ENCODE data around the gene JPH4. TPM values are rescaled to one million over a fixed set of nuclear protein-coding genes. Genes with fewer than 3 reads are reported as not detected.
A peak's percentile ranks its signal among the peaks of the same experiment; 100 is the strongest.

Gene JPH4
- polyA plus RNA-seq, 3 donors: 2.2 to 4.1 (median 3.7) TPM

GRCh38 chr14:23564876-23565275 lies 13.7 kb downstream of the JPH4 start:
- Histone ChIP-seq H3K79me2 (ENCODE audit: insufficient read depth, low read length) (peaks cover 15% of the 10 kb centered on the region), H4K20me1 (ENCODE audit: insufficient read depth, low read length) (peaks cover 25% of the 10 kb centered on the region), H3K4me1 (ENCODE audit: control insufficient read depth in 1 of 2, insufficient read depth in 2 of 2, low read length in 2 of 2) (peaks cover 39 to 53% of the 10 kb centered on the region in 2 donors), H3K9me3 (replicated peaks in 1 of 2; ENCODE audit: control insufficient read depth in 1 of 2, insufficient read depth in 1 of 2, low read length in 2 of 2) (no peaks in the 10 kb centered on the region), H2AFZ (ENCODE audit: insufficient read depth, low read depth, low read length, poor library complexity, severe bottlenecking) (no peak overlapping the region), H3K4me2 (replicated peaks; ENCODE audit: extremely low read depth, low read length, poor library complexity, severe bottlenecking) (no peak overlapping the region), H3K9ac (ENCODE audit: insufficient read depth, low read length, poor library complexity, severe bottlenecking) (no peak overlapping the region), H3K36me3 (replicated peaks in 1 of 2; ENCODE audit: control insufficient read depth in 1 of 2, insufficient read depth in 2 of 2, low read length in 2 of 2) (peaks cover 48 to 58% of the 10 kb centered on the region in 2 donors), H3K4me3 (replicated peaks in 1 of 3; ENCODE audit: low read depth in 2 of 3, low read length in 3 of 3) (no peak overlapping the region), H3K27me3 (ENCODE audit: control insufficient read depth in 2 of 2, insufficient read depth in 2 of 2, low read length in 2 of 2) (no peaks in the 10 kb centered on the region), H3K27ac (ENCODE audit: low read depth in 1 of 2, low read length in 2 of 2) (no peak overlapping the region)
- Mint-ChIP-seq H3K4me3 (no peak overlapping the region), H3K27me3 (ENCODE audit: low read depth in 3 of 3) (peaks cover 0 to 1% (median 0%) of the 10 kb centered on the region in 3 donors), H3K27ac (peak overlapping the region in 3 of 7 donors; percentile 27 to 36 (median 33)), H3K4me1 (peaks cover 50% of the 10 kb centered on the region), H3K36me3 (peaks cover 46 to 62% of the 10 kb centered on the region in 2 donors), H3K9me3 (peaks cover 0 to 3% (median 0%) of the 10 kb centered on the region in 7 donors)
- intact Hi-C loops (cut with micrococcal nuclease): loop anchor here in 1 of 2 donors (5.0 to 10.0 kb wide), 2 partner anchors 88 to 240 kb away; partner anchors contain the start of gene PABPN1
- no peak for DNase-seq
- no peak for TF ChIP-seq CTCF (IDR thresholded peaks at IDR 0.05)
- WGBS (ENCODE audit: insufficient coverage): 75% methylated on average over 2 of the region's 7 CpGs

- peaks cover 39 to 47% of the 10 kb centered on the region in 2 donors for H3K4me1 ChIP-seq (ENCODE audit: control insufficient read depth in 1 of 2, insufficient read depth in 2 of 2, low read length in 2 of 2)
- H3K4me1 Mint-ChIP-seq: peaks cover 48% of the 10 kb centered on the region
- no peak overlapping the region for H3K4me3 ChIP-seq (replicated peaks in 1 of 3; ENCODE audit: low read depth in 2 of 3, low read length in 3 of 3)
- no peak overlapping the region for H2AFZ ChIP-seq (ENCODE audit: insufficient read depth, low read depth, low read length, poor library complexity, severe bottlenecking)
- whole genome bisulfite sequencing (ENCODE audit: insufficient coverage): 90% methylated on average over 11 of the region's 13 CpGs
- H4K20me1 ChIP-seq (ENCODE audit: insufficient read depth, low read length): peaks cover 30% of the 10 kb centered on the region
- no peak for DNase-seq
- intact Hi-C loops (cut with micrococcal nuclease): loop anchor here in 1 of 2 donors (5.0 to 10.0 kb wide), 2 partner anchors 87 to 239 kb away; partner anchors contain the start of gene PABPN1
- peaks cover 50 to 68% of the 10 kb centered on the region in 2 donors for H3K36me3 Mint-ChIP-seq
- peak overlapping the region in 4 of 7 donors; percentile 22 to 50 (median 30) for H3K27ac Mint-ChIP-seq
- peaks cover 0 to 1% (median 0%) of the 10 kb centered on the region in 3 donors for H3K27me3 Mint-ChIP-seq (ENCODE audit: low read depth in 3 of 3)
- H3K79me2 ChIP-seq (ENCODE audit: insufficient read depth, low read length): peaks cover 15% of the 10 kb centered on the region
- H3K9me3 Mint-ChIP-seq: peaks cover 0 to 2% (median 0%) of the 10 kb centered on the region in 7 donors
- H3K4me2 ChIP-seq (replicated peaks; ENCODE audit: extremely low read depth, low read length, poor library complexity, severe bottlenecking): no peak overlapping the region
- H3K27me3 ChIP-seq (ENCODE audit: control insufficient read depth in 2 of 2, insufficient read depth in 2 of 2, low read length in 2 of 2): no peaks in the 10 kb centered on the region
- TF ChIP-seq CTCF (IDR thresholded peaks at IDR 0.05): no peak
- no peak overlapping the region for H3K4me3 Mint-ChIP-seq
- H3K27ac ChIP-seq (ENCODE audit: low read depth in 1 of 2, low read length in 2 of 2): peak overlapping the region in 1 of 2 donors; percentile 24
- peaks cover 50 to 64% of the 10 kb centered on the region in 2 donors for H3K36me3 ChIP-seq (replicated peaks in 1 of 2; ENCODE audit: control insufficient read depth in 1 of 2, insufficient read depth in 2 of 2, low read length in 2 of 2)
- H3K9me3 ChIP-seq (replicated peaks in 1 of 2; ENCODE audit: control insufficient read depth in 1 of 2, insufficient read depth in 1 of 2, low read length in 2 of 2): no peaks in the 10 kb centered on the region
- no peak overlapping the region for H3K9ac ChIP-seq (ENCODE audit: insufficient read depth, low read length, poor library complexity, severe bottlenecking)
Measured at GRCh38 chr14:23564181-23564812, 14.3 kb downstream of the JPH4 start.

All from CD14-positive monocyte (primary cell).